Measurements from ENCODE around the gene FAM131A. TPM values are rescaled to one million over a fixed set of nuclear protein-coding genes. Genes with fewer than 3 reads are reported as not detected.

Gene FAM131A
- total RNA-seq, 1 donor from 2014 or later: 17.0 TPM

GRCh38 chr3:184372296-184372821 lies 35.0 kb downstream of the FAM131A start:
- Histone ChIP-seq H3K4me1 (peaks cover 12% of the 10 kb centered on the region), H3K27ac (no peak overlapping the region), H3K27me3 (ENCODE audit: low read depth) (no peaks in the 10 kb centered on the region), H3K9me3 (no peaks in the 10 kb centered on the region), H3K4me3 (no peak overlapping the region), H3K36me3 (peaks cover 32% of the 10 kb centered on the region)
- no peak for DNase-seq
- TF ChIP-seq, protein P1, sequence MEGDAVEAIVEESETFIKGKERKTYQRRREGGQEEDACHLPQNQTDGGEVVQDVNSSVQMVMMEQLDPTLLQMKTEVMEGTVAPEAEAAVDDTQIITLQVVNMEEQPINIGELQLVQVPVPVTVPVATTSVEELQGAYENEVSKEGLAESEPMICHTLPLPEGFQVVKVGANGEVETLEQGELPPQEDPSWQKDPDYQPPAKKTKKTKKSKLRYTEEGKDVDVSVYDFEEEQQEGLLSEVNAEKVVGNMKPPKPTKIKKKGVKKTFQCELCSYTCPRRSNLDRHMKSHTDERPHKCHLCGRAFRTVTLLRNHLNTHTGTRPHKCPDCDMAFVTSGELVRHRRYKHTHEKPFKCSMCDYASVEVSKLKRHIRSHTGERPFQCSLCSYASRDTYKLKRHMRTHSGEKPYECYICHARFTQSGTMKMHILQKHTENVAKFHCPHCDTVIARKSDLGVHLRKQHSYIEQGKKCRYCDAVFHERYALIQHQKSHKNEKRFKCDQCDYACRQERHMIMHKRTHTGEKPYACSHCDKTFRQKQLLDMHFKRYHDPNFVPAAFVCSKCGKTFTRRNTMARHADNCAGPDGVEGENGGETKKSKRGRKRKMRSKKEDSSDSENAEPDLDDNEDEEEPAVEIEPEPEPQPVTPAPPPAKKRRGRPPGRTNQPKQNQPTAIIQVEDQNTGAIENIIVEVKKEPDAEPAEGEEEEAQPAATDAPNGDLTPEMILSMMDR (IDR thresholded peaks at IDR 0.05): no peak
- no peak for ATAC-seq
- intact Hi-C loops (cut with DNase I): no loop called here

GRCh38 chr3:184372911-184373310 lies 35.5 kb downstream of the FAM131A start:
- H3K27ac ChIP-seq: no peak overlapping the region
- intact Hi-C loops (cut with DNase I): no loop called here
- H3K9me3 ChIP-seq: no peaks in the 10 kb centered on the region
- DNase-seq: no peak
- H3K36me3 ChIP-seq: peaks cover 28% of the 10 kb centered on the region
- peaks cover 15% of the 10 kb centered on the region for H3K4me1 ChIP-seq
- TF ChIP-seq, protein P1 (IDR thresholded peaks at IDR 0.05): no peak
- no peak for ATAC-seq
- peaks cover under 1% of the 10 kb centered on the region for H3K27me3 ChIP-seq (ENCODE audit: low read depth)
- H3K4me3 ChIP-seq: no peak overlapping the region

- Histone ChIP-seq H3K27me3 (ENCODE audit: low read depth) (peaks cover 5% of the 10 kb centered on the region), H3K9me3 (no peaks in the 10 kb centered on the region), H3K4me3 (no peak overlapping the region), H3K36me3 (peaks cover 22% of the 10 kb centered on the region), H3K27ac (no peak overlapping the region), H3K4me1 (peaks cover 14% of the 10 kb centered on the region)
- DNase-seq: no peak
- ATAC-seq: no peak
- TF ChIP-seq, protein P1 (IDR thresholded peaks at IDR 0.05): no peak
- intact Hi-C loops (cut with DNase I): no loop called here
These were observed 36.0 kb downstream of the FAM131A start for GRCh38 chr3:184373422-184373821.

DNA sequence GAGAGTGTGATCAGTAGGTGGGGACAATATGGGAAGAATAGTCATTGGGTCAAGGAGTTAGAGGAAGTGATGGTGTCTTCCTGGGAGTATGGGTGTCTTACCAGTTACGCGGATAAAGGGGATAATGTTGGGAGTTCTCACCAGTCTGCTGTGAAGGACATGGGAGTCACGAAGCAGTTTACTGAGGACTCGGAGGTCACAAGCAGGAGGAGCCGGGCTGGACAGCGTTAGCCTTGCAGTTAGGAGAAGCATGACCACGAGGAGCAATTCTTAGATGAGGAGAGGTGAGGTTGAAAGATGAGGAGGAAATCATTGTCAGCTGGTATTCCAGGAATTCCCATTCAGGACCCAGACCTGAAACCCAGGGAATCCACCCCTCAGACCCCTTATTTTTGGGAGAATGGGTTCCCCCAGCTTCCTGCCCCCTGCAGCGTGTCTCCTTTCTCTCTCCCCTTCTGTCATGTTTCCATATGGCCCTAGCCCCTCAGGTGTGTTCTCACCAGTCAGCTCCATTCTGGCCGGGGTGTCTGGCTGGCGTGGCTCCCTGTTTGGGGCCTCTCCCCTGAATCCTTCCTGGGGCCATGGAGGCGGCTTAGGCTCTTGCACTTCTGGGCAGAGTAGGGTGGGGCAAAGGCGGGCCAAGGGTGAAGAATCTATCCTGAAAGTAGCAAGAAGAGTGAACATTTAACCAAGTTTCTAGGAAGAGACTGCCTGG lies 38.5 kb downstream of the FAM131A start:
- Histone ChIP-seq H3K4me3 (no peak overlapping the region), H3K36me3 (no peaks in the 10 kb centered on the region), H3K4me1 (peaks cover 10% of the 10 kb centered on the region), H3K9me3 (no peaks in the 10 kb centered on the region), H3K27ac (no peak overlapping the region), H3K27me3 (ENCODE audit: low read depth) (peaks cover 16% of the 10 kb centered on the region)
- DNase-seq (no peak), ATAC-seq (no peak)
- intact Hi-C loops (cut with DNase I): no loop called here
- TF ChIP-seq, protein P1 (IDR thresholded peaks at IDR 0.05): no peak

GRCh38 chr3:184377374-184377773 lies 40.0 kb downstream of the FAM131A start:
- H3K9me3 ChIP-seq: no peaks in the 10 kb centered on the region
- no peaks in the 10 kb centered on the region for H3K36me3 ChIP-seq
- no peak overlapping the region for H3K27ac ChIP-seq
- no peak for ATAC-seq
- TF ChIP-seq, protein P1 (IDR thresholded peaks at IDR 0.05): no peak
- no peak for DNase-seq
- peaks cover 28% of the 10 kb centered on the region for H3K27me3 ChIP-seq (ENCODE audit: low read depth)
- intact Hi-C loops (cut with DNase I): no loop called here
- peaks cover 20% of the 10 kb centered on the region for H3K4me1 ChIP-seq
- no peak overlapping the region for H3K4me3 ChIP-seq
